KMS-11 (cell line): ENCODE measurements around the gene PRPF6.

Source experiments
- H2AFZ ChIP-seq: fragments of 200-600 bp; sonication (generic); 2 replicates; pipeline ENCODE4 v1.6.1; 2016; ENCODE audit warnings: antibody characterized with exemption, mixed run types, low read depth
- H3K27ac ChIP-seq: fragments of 200-600 bp; sonication (generic); 2 replicates; pipeline ENCODE4 v1.6.1; 2016; ENCODE audit warnings: mild to moderate bottlenecking, mixed run types
- H3K27me3 ChIP-seq: fragments of 200-600 bp; sonication (generic); 2 replicates; pipeline ENCODE4 v1.6.1; 2017; ENCODE audit warnings: mild to moderate bottlenecking, low read depth, mixed run types, moderate library complexity; ENCODE audit not compliant: insufficient read depth
- H3K36me3 ChIP-seq: fragments of 200-600 bp; sonication (generic); 2 replicates; pipeline ENCODE4 v1.6.1; 2017; ENCODE audit warnings: mild to moderate bottlenecking, mixed run types; ENCODE audit not compliant: insufficient read depth
- H3K4me1 ChIP-seq: fragments of 200-600 bp; sonication (generic); 2 replicates; pipeline ENCODE4 v1.6.1; 2016; ENCODE audit warnings: mild to moderate bottlenecking, low read depth, mixed run types; ENCODE audit not compliant: poor library complexity, severe bottlenecking
- H3K4me2 ChIP-seq: fragments of 200-600 bp; sonication (generic); 2 replicates; pipeline ENCODE4 v1.7.0; 2016; ENCODE audit warnings: mild to moderate bottlenecking, mixed run types
- H3K4me3 ChIP-seq: fragments of 200-600 bp; sonication (generic); IDR thresholded peaks from 2 replicates; pipeline ENCODE4 v1.6.1; 2017; ENCODE audit warnings: low read depth, low read length, mixed read lengths; ENCODE audit not compliant: insufficient read depth
- H3K79me2 ChIP-seq: fragments of 200-600 bp; sonication (generic); 2 replicates; pipeline ENCODE4 v1.6.1; 2016; ENCODE audit warnings: low read depth, mixed run types; ENCODE audit not compliant: insufficient read depth
- H3K9ac ChIP-seq: fragments of 200-600 bp; sonication (generic); 2 replicates; pipeline ENCODE4 v1.6.1; 2016; ENCODE audit warnings: mild to moderate bottlenecking, mixed run types
- H4K20me1 ChIP-seq: fragments of 200-600 bp; sonication (generic); 2 replicates; pipeline ENCODE4 v1.6.1; 2016; ENCODE audit warnings: mild to moderate bottlenecking, mixed run types; ENCODE audit not compliant: insufficient read depth
- CTCF ChIP-seq: fragments of 200-600 bp; sonication (generic); conservative IDR thresholded peaks from 2 replicates; pipeline ENCODE4 v1.6.1; 2017; ENCODE audit warnings: low read depth, mild to moderate bottlenecking, antibody characterized with exemption, low read length, moderate library complexity, mixed read lengths

PRPF6 gene

DNA sequence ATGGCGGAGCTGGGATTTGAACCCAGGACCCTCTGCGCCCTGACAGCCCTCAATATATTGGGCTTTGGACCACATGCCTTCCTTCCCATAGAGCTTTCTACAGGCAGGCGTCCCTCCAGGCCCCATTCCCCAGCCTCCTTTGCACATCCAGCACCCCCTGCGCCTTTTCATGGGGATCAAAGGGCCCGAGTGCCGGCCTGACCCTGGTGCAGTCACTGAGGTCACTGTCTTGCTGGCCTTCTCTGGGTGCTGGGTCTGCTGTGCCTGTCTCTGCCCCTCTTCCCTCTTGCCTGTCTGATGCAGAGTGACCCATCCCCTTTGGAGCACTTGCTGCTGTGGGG is 100.7 kb downstream of the PRPF6 start:
- no peaks in the 10 kb centered on the region for H4K20me1 ChIP-seq
- no peak overlapping the region for H2AFZ ChIP-seq
- no peak overlapping the region for H3K27ac ChIP-seq
- H3K27me3 ChIP-seq, result peaks cover 69% of the 10 kb centered on the region
- H3K79me2 ChIP-seq, result no peaks in the 10 kb centered on the region
- H3K4me2 ChIP-seq, result no peak overlapping the region
- H3K4me1 ChIP-seq, result peaks cover 20% of the 10 kb centered on the region
- no peak for TF ChIP-seq CTCF
- no peak overlapping the region for H3K4me3 ChIP-seq
- H3K36me3 ChIP-seq, result no peaks in the 10 kb centered on the region
- H3K9ac ChIP-seq, result no peak overlapping the region

GRCh38 chr20:64082126-64082731 is 101.3 kb downstream of the PRPF6 start:
- H3K4me3 ChIP-seq, result no peak overlapping the region

More at GRCh38 chr20:64082126-64082731, 101.3 kb downstream of the PRPF6 start:
- Histone ChIP-seq H4K20me1 (no peaks in the 10 kb centered on the region), H2AFZ (no peak overlapping the region), H3K9ac (no peak overlapping the region), H3K79me2 (no peaks in the 10 kb centered on the region), H3K27me3 (peaks cover 72% of the 10 kb centered on the region), H3K36me3 (no peaks in the 10 kb centered on the region), H3K4me2 (no peak overlapping the region), H3K4me1 (peaks cover 17% of the 10 kb centered on the region), H3K27ac (no peak overlapping the region)
- TF ChIP-seq CTCF, result no peak
